Left renal pelvis (tissue), 4 donors: ENCODE measurements around the gene THBD. TPM values are rescaled to one million over a fixed set of nuclear protein-coding genes. Genes with fewer than 3 reads are reported as not detected.

Experiments
- DNase-seq, 4 donors: peaks; one replicate each; pipeline ENCODE4 v3.0.0-alpha.2; 2013; ENCODE audit warnings: low read depth in 4 of 4, low spot score in 3 of 4
- polyA plus RNA-seq, 4 donors: library from polyadenylated mRNA; unstranded; fragments of 120-200 nt; gene quantifications; one replicate each; pipeline ENCODE4 v1.2.1, GENCODE V29; 2013; ENCODE audit not compliant: insufficient read length in 4 of 4

Gene THBD
- polyA plus RNA-seq, 4 donors: 4.2 to 18.4 (median 7.6) TPM

DNA sequence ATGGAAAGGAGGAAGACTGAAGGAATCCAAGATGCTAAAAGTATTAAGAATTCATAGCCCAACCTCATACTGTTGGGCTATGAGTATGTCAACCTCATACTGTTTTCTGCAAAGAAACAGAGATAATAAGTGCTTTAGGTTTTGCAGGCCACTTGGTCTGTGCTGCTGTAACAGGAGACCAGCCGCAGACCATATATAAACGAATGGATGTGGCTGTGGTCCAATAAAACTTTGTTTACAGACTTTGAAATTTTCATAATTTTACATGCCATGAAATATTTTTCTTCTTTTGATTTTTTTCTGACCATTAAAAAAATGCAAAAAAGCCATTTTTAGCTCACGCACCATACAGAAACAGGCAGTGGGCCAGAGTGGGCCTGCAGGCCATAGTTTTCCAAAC, 13.7 kb upstream of the THBD start:
- no peak for DNase-seq

DNA sequence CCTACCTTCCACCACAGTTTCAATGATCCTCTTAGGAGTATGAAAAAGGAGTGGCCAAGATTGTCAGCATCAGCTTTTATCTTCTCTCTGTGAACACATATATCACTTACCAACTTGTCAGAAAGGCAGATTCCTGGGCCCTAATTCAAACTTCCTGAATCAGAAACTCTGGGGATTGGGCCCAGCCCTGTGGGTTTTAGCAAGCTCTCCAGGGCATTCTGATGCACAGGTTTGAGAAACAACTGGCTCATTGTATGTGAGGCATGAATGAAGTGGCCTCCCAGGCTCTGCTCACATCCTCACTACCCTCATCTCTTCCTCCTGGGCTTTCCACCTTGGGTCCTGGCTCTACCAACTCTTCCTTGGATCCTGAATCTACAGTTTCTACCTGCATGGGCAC, 13.2 kb upstream of the THBD start:
- DNase-seq: no peak

DNA sequence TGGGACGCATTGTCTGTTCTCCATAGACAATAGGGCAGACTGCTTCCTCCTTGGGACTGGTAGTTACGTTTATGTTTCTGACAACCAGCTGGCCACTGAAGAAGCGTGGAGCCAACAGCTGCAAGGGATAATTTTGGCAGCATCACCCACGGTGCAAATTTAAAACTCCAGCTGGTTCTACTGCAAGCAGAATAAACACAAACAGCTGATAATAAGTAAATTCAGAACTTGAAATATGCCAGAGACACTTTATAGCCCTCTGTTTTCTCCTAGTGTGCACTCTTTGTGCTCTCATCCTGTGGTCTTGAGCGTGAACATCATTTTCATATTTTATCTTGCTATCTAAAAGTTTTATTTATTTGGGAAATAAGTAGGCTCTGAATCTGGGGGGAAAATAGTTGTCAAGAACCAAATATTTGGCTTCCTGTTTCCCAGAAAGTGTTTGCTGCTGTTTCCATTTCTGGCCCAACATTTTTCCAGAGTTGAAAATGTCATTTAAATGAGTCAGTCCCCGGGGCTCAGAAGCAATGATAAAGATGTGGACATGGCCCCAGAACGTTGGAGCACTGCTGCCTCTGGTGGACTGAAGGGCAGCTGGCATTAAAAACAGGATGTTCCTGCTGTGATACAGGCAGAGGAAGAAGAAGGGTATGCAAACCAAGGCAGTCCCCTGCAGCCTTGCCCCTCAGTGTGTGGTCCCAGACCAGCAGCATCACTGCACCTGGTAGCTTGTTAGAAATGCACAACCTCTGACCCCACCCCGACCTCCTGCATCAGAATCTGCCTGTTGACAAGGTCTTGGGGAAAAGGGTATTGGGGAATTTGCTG, 12.5 kb upstream of the THBD start:
- DNase-seq: peak in 1 of 4 donors; percentile 41

- no peak for DNase-seq
Observed at GRCh38 chr20:23061262-23061661, 11.8 kb upstream of the THBD start.

DNA sequence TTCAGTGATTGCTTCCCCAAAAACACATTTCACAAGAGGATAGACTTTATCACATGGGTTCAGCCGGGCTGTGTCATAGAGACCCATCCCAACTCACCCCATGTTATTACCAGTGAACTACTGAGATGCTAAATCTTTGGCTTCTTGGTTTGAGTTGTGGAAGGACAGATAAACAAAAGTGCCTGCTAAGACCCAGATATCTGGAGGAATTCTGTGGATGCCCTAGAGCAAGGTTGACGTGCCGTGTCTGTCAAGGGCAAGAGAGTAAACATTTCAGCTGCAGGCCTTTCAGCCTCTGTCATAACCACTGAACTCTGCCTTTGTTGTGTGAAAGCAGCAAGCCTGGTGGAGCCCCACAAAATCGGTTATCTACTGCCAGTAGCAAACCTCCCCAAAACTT, 11.2 kb upstream of the THBD start:
- no peak for DNase-seq

DNA sequence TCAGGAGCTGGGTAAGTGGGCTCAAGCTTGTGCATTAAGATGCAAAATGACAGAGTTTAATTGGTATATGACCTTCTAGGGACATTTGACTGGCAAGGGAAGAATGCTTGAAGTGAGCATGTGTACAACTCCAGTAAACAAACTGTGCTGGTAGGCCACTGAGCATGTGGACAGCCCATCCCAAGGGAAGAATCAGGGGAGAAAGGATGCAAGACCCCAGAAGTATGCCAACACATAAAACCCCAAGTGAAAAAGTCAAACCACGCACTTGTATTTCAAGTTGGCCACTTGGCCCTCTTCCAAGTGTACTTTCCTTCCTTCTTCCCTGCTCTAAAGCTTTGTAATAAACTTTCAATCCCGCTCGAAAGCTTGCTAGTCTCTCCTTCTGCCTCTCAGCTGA, 10.4 kb upstream of the THBD start:
- DNase-seq: no peak

DNA sequence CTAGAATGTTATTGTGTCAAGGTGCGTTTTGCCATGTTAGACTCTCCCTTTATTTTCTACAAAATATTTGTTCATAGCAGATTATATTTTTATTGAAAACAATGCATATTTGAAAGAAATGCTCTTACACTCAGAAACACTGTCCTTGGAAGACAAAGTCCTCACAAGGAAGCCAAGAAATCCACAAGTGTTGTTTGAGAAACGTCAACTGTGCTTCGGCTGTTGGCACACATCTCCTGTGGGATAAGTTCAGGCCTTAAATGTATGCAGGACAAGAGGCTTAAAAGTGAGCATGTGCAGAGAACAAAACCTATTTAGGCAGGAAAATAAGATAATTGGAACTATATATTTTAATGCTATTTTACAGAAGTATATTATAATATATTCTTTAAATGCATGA, 9.5 kb upstream of the THBD start:
- DNase-seq: no peak

DNA sequence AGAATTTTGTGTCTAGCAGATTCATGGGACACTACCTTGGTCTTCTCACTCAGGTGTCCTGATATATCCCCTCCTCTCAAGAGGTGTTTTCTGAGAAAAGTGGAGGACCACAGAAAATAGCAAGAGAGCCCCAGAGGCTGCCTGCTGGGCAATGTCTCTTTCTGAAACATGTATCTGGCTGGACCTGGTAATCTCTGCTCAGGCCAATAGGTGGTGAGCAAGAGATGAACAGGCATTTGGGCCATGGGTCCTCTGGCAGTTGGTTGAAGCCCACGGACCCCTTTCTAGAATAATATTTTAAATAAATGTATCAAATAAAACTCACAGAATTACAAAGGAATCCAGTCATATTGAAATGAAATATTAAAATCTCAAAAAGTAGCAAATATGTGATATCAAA, 8.8 kb upstream of the THBD start:
- no peak for DNase-seq

DNA sequence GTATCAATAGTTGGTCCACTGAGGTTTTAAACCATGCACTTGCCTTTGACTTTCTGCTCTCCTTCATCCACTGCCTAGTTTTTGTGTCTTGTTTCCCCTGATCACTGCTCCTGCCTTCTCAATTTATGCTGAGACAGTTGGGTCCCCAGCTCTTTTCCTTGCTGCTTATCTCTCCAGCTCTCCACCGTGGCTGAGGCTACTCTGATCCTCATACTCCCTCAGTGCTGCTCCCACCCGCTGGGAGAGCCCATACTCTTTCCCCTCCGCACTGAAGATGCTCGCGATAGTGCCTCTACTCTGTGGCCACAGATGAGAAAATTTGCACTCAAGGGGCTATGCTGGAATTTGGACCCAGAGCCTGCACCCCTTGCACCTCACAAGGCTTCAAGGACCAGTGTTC, 3.4 kb upstream of the THBD start:
- no peak for DNase-seq

DNA sequence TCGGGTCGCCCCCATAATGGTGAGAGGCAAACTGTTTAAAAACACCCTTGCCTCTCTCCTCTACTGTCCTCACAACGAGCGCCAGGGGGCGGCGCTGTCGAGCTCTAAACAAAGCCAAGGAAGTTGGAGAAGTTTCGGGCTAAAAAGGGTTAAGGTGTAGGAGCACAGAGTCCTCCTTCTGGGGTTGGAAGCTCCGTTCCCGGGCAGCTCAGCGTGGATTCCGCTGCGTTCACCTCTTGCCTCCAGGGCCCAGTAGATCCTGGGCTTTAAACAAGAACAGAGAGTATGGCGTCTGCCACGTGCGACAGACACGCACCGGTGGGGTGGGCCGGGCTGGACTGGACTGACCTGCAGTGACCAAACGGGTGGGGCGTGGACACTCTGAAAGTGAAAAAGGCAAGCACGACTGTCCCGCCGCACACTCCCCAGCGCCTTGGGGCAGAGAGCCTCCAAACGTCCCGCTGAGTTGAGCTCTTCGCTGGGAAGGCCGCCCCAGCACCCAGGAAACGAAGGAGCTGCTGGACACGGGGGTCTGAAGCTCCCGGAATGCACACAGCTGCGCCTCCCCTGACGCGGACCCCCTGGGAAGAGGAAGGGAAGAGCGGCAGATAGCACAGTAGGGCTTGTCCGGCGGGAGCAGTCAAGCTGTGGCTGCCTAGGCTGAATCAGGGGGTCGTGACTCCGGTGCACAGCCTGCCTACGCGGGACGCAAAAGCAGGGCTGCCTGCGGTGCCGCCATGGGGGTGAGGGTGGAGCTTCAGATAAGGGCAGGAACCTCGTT, 1.6 kb upstream of the THBD start:
- DNase-seq: peak in 2 of 4 donors; percentile 69 to 73

DNA sequence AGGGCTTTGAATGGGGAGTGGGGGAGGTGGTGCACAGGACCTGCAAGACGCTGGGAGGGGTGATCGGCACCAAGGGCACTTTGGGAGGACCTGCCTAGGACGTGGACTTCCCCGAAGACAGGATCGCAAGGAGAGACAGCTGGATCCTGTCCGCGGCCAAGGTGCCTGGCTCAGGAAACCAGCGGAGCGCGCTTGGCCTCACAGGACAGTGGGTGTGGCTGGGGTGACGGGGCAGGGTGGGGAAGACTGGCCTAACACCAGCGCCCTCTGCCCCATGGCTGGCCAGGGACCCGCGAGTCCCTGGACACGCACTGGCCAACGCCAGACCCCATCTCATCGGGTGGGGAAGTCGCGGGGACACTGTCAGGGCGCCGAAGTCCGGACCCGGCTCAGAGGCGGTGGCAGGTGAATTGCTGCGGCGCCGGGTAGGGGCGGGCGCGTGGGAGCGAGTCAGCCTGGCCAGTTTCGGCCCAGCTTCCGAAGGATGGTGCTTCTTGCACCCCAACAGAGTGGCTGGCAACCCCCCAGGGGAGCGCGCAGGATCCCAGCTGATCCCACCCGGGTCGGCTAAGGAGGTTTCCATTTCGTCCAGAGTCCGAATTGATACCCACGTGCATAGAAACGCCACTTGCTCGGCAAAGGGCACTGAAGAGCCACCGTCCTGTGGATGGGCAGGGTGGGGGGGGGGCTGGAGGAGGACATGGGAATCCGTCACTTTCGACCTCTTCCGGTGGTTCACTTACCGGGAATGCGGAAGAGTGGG, 785 bp upstream of the THBD start:
- DNase-seq: no peak

- DNase-seq: no peak
Observed at GRCh38 chr20:23048283-23049200, 930 bp downstream of the THBD start.

DNA sequence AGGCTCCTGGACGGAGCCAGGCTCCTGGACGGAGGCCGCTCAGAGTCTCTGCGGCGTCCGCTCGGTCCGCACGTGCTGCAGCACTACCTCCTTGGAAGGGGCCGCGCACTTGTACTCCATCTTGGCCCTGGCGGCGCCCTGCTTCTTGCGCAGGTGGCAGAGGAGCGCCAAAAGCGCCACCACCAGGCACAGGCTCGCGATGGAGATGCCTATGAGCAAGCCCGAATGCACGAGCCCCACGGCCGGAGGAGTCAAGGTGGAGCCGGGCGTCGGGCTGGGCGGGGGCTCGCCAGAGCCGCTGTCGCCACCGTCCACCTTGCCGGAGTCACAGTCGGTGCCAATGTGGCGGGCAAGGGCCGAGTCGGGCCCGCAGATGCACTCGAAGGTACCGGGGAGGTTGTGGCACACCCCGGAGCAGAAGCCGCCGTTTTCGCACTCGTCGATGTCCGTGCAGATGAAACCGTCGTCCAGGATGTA, 1.7 kb downstream of the THBD start:
- DNase-seq: no peak

- DNase-seq: no peak
Observed at GRCh38 chr20:23047001-23047737, 2.3 kb downstream of the THBD start.

- no peak for DNase-seq
Observed at GRCh38 chr20:23046431-23046830, 3.0 kb downstream of the THBD start.

DNA sequence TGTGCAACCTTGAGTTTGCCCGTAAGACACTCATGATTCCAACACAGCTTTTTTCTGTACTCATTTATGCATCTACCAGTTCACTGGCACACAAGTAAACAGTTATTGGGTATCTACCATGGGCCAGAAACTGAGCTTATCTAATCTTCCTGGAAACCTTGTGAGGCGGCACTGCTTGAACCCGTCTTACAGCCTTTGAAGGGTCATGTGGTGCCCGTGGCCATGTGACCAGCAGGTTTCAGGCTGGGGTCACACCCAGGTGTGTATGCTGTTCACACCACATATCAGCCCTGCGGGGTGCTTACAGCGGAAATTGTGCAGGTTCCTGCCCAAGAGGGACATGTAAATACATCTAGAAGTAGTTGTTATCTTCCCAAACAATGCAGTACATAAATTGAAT, 6.1 kb downstream of the THBD start:
- DNase-seq: no peak

DNA sequence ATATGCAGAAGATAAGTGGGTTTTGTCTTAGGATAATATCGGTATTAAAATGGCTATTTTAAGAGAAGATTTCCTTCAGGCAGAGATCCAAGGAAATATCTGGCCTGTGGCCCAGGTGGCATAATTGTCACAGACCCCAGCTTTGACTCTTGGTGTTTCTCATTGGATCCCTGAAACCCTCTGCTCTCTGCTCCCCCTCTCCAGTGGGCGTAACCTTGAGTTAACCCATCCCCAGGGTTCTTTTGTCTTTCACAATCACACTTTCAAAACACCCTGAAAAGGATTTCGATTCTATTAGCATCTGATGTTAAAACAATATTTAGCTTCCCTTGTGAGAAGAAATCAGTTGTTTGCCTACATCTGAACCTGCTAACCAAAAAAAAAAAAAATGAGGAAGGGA, 7.2 kb downstream of the THBD start:
- no peak for DNase-seq

DNA sequence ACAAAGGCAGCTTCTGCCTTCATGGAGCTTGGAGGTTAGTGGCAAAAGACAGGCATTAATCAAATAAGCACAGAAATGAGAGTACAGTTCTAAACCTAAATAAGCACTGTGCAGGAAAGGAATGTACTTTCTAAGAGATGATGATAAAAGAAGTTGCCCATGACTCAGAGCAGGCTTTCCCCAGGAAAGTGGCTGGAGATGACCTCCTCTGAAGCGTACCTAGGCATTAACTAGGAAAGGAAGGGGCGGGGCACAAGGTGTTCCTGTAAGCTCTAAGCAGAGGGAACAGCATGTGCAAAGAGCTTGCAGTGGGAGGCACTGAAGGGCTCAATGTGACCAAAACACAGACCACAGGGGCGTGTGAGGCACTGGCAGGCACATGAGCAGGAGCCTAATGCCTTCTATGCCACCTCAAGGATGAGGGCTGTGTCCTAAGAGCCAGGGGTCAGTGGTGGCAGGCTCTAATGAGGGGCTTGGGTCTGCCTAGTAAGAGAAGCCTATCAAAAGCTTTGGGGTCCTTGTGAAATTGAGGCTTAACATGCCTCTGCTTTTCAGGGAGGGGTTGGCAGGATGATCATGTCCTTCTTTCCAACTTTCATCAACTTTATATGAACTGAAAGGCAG, 9.5 kb downstream of the THBD start:
- no peak for DNase-seq
